ENCODE results near the gene EGLN3.
"Not testable (repeated sequence)": the region's sequence is repeated elsewhere in the genome, so short reads cannot be mapped to it uniquely, and the experiment has no call there.

The EGLN3 gene

GRCh38 chr14:33963892-33964291, 13.0 kb upstream of the EGLN3 start:
- no peaks in the 10 kb centered on the region for H3F3A ChIP-seq (ENCODE audit: low read depth)
- no peaks in the 10 kb centered on the region for H3K4me1 ChIP-seq (ENCODE audit: insufficient read depth, low read length, poor library complexity, severe bottlenecking)
- H3K79me2 ChIP-seq (ENCODE audit: insufficient read depth, low read length) = no peaks in the 10 kb centered on the region
- H3K4me3 ChIP-seq (ENCODE audit: low read length, poor library complexity, severe bottlenecking) = no peak overlapping the region
- H3K9ac ChIP-seq (ENCODE audit: low read depth, low read length, poor library complexity, severe bottlenecking) = no peak overlapping the region
- H3K9me2 ChIP-seq (replicated peaks; ENCODE audit: low read depth, low read length) = no peaks in the 10 kb centered on the region
- TF ChIP-seq EZH2phosphoT487 (IDR thresholded peaks at IDR 0.05; ENCODE audit: borderline replicate concordance) (no peak), CTCF (conservative IDR thresholded peaks at IDR 0.05; ENCODE audit: low read length) (no peak)
- no peaks in the 10 kb centered on the region for H4K20me1 ChIP-seq (ENCODE audit: insufficient read depth, low read length, poor library complexity, severe bottlenecking)
- H3K4me2 ChIP-seq (ENCODE audit: low read depth, low read length, poor library complexity, severe bottlenecking) = no peak overlapping the region
- no peaks in the 10 kb centered on the region for H3K36me3 ChIP-seq (ENCODE audit: insufficient read depth, low read length)
- no peaks in the 10 kb centered on the region for H3K27me3 ChIP-seq (ENCODE audit: insufficient read depth, low read length, poor library complexity, severe bottlenecking)
- no peaks in the 10 kb centered on the region for H3K9me3 ChIP-seq (ENCODE audit: insufficient read depth, low read depth, low read length)
- H2AFZ ChIP-seq (ENCODE audit: low read length) = no peak overlapping the region

GRCh38 chr14:33962466-33962865, 11.6 kb upstream of the EGLN3 start:
- H3K4me3 ChIP-seq (ENCODE audit: low read length, poor library complexity, severe bottlenecking); H3K9me2 ChIP-seq (replicated peaks; ENCODE audit: low read depth, low read length): not testable (repeated sequence)

GRCh38 chr14:33962016-33962415, 11.1 kb upstream of the EGLN3 start:
- TF ChIP-seq CTCF (conservative IDR thresholded peaks at IDR 0.05; ENCODE audit: low read length) (no peak), EZH2phosphoT487 (IDR thresholded peaks at IDR 0.05; ENCODE audit: borderline replicate concordance) (no peak)
- Histone ChIP-seq H3K9me3 (ENCODE audit: insufficient read depth, low read depth, low read length) (no peaks in the 10 kb centered on the region), H4K20me1 (ENCODE audit: insufficient read depth, low read length, poor library complexity, severe bottlenecking) (no peaks in the 10 kb centered on the region), H3K4me1 (ENCODE audit: insufficient read depth, low read length, poor library complexity, severe bottlenecking) (no peaks in the 10 kb centered on the region), H3K9me2 (replicated peaks; ENCODE audit: low read depth, low read length) (no peaks in the 10 kb centered on the region), H2AFZ (ENCODE audit: low read length) (no peak overlapping the region), H3K9ac (ENCODE audit: low read depth, low read length, poor library complexity, severe bottlenecking) (no peak overlapping the region), H3F3A (ENCODE audit: low read depth) (no peaks in the 10 kb centered on the region), H3K4me3 (ENCODE audit: low read length, poor library complexity, severe bottlenecking) (no peak overlapping the region), H3K4me2 (ENCODE audit: low read depth, low read length, poor library complexity, severe bottlenecking) (no peak overlapping the region), H3K36me3 (ENCODE audit: insufficient read depth, low read length) (no peaks in the 10 kb centered on the region), H3K79me2 (ENCODE audit: insufficient read depth, low read length) (no peaks in the 10 kb centered on the region), H3K27me3 (ENCODE audit: insufficient read depth, low read length, poor library complexity, severe bottlenecking) (no peaks in the 10 kb centered on the region)

More at GRCh38 chr14:33962466-33962865, 11.6 kb upstream of the EGLN3 start:
- not testable (repeated sequence) for H4K20me1 ChIP-seq (ENCODE audit: insufficient read depth, low read length, poor library complexity, severe bottlenecking); H3K36me3 ChIP-seq (ENCODE audit: insufficient read depth, low read length); H3K9me3 ChIP-seq (ENCODE audit: insufficient read depth, low read depth, low read length); H2AFZ ChIP-seq (ENCODE audit: low read length); H3F3A ChIP-seq (ENCODE audit: low read depth); H3K4me2 ChIP-seq (ENCODE audit: low read depth, low read length, poor library complexity, severe bottlenecking); H3K9ac ChIP-seq (ENCODE audit: low read depth, low read length, poor library complexity, severe bottlenecking); H3K27me3 ChIP-seq (ENCODE audit: insufficient read depth, low read length, poor library complexity, severe bottlenecking); H3K79me2 ChIP-seq (ENCODE audit: insufficient read depth, low read length); H3K4me1 ChIP-seq (ENCODE audit: insufficient read depth, low read length, poor library complexity, severe bottlenecking)

- no peaks in the 10 kb centered on the region for H3K9me3 ChIP-seq (ENCODE audit: insufficient read depth, low read depth, low read length)
- no peaks in the 10 kb centered on the region for H3K36me3 ChIP-seq (ENCODE audit: insufficient read depth, low read length)
- H3K9me2 ChIP-seq (replicated peaks; ENCODE audit: low read depth, low read length) = no peaks in the 10 kb centered on the region
- H3K4me1 ChIP-seq (ENCODE audit: insufficient read depth, low read length, poor library complexity, severe bottlenecking) = no peaks in the 10 kb centered on the region
- no peak overlapping the region for H3K4me2 ChIP-seq (ENCODE audit: low read depth, low read length, poor library complexity, severe bottlenecking)
- TF ChIP-seq EZH2phosphoT487 (IDR thresholded peaks at IDR 0.05; ENCODE audit: borderline replicate concordance) = no peak
- H3K9ac ChIP-seq (ENCODE audit: low read depth, low read length, poor library complexity, severe bottlenecking) = no peak overlapping the region
- H3K79me2 ChIP-seq (ENCODE audit: insufficient read depth, low read length) = no peaks in the 10 kb centered on the region
- no peak overlapping the region for H2AFZ ChIP-seq (ENCODE audit: low read length)
- H4K20me1 ChIP-seq (ENCODE audit: insufficient read depth, low read length, poor library complexity, severe bottlenecking) = no peaks in the 10 kb centered on the region
- no peaks in the 10 kb centered on the region for H3K27me3 ChIP-seq (ENCODE audit: insufficient read depth, low read length, poor library complexity, severe bottlenecking)
- no peak overlapping the region for H3K4me3 ChIP-seq (ENCODE audit: low read length, poor library complexity, severe bottlenecking)
- H3F3A ChIP-seq (ENCODE audit: low read depth) = no peaks in the 10 kb centered on the region
Observed at GRCh38 chr14:33959692-33960151, 8.8 kb upstream of the EGLN3 start.
